Prostate gland (tissue), 2 donors: ENCODE results near the gene IGSF10. TPM values are rescaled to one million over a fixed set of nuclear protein-coding genes. Genes with fewer than 3 reads are reported as not detected.

Experiments used
- DNase-seq: peaks from one replicate; pipeline ENCODE4 v3.0.0-alpha.2; 2019; ENCODE audit warnings: low spot score
- H3K27ac ChIP-seq, 2 donors: fragments of 200-600 bp; sonication (generic); 2 replicates each; pipeline ENCODE4 v1.5.1; 2017 to 2019
- H3K27me3 ChIP-seq: fragments of 200-600 bp; sonication (generic); replicated peaks from 2 replicates; pipeline ENCODE4 v1.5.1; 2019; ENCODE audit not compliant: insufficient read depth
- H3K36me3 ChIP-seq, 2 donors: fragments of 200-600 bp; sonication (generic); 1 replicate in 1 of 2; 2 replicates in 1 of 2; pipeline versions ENCODE4 v1.5.1 to v1.8.1; 2017 to 2019
- H3K4me1 ChIP-seq: fragments of 200-600 bp; sonication (generic); replicated peaks from 2 replicates; pipeline ENCODE4 v1.5.1; 2019
- H3K4me3 ChIP-seq, 2 donors: fragments of 200-600 bp; sonication (generic); 2 replicates each; pipeline ENCODE4 v1.5.1; 2017 to 2019
- H3K9me3 ChIP-seq: fragments of 200-600 bp; sonication (generic); 2 replicates; pipeline ENCODE4 v1.5.1; 2017
- CTCF ChIP-seq, 4 experiments: fragments of 200-600 bp in 2 of 4; fragments of 450-650 bp in 2 of 4; sonication (generic) in 2 of 4; IDR thresholded peaks; 1 replicate in 3 of 4; 2 replicates in 1 of 4; pipeline ENCODE4 v1.5.1; 2016 to 2019; ENCODE audit warnings: antibody characterized with exemption in 4 of 4, mild to moderate bottlenecking in 2 of 4, moderate library complexity in 2 of 4
- POLR2A ChIP-seq: fragments of 450-650 bp; IDR thresholded peaks from one replicate; pipeline ENCODE4 v1.6.1; 2016; ENCODE audit warnings: antibody characterized with exemption, mild to moderate bottlenecking
- POLR2AphosphoS5 ChIP-seq: sonication (generic); formaldehyde crosslinking; IDR thresholded peaks from one replicate; pipeline ENCODE4 v1.6.1; 2017; ENCODE audit warnings: antibody characterized with exemption
- WGBS: methylation state at CpG from one replicate; pipeline ENCODE4 v1.1.5; 2018; 5-methylcytosine and 5-hydroxymethylcytosine counted together
- intact Hi-C: fragments of 100-400 bp; cut with DNase I; formaldehyde crosslinking; loops from one replicate; pipeline ENCODE4 v1.14.2; 2022
- small RNA-seq, 2 donors: library from RNA; depleted of rRNA; stranded (forward); fragments of <200 nt; gene quantifications; one replicate each; pipeline ENCODE3, GENCODE V24; 2016
- total RNA-seq, 2 donors: library from RNA; depleted of rRNA; stranded (reverse); fragments of >200 nt; gene quantifications; one replicate each; pipeline ENCODE4 v1.1.0, GENCODE V29; 2016

Gene IGSF10
- total RNA-seq, 2 donors from 2014 or later, result 5.4 TPM; not detected in 1

- Histone ChIP-seq H3K4me3 (no peak overlapping the region), H3K36me3 (no peaks in the 10 kb centered on the region), H3K27ac (no peak overlapping the region), H3K9me3 (no peaks in the 10 kb centered on the region), H3K4me1 (no peaks in the 10 kb centered on the region), H3K27me3 (no peaks in the 10 kb centered on the region)
- TF ChIP-seq POLR2AphosphoS5 (no peak), CTCF (IDR thresholded peaks at IDR 0.05) (no peak), POLR2A (no peak)
- DNase-seq, result no peak
- intact Hi-C loops, result no loop called here
- 88% methylated on average over 6 of the region's 6 CpGs for WGBS
Measured at GRCh38 chr3:151419806-151420205, 41.1 kb downstream of the IGSF10 start.

DNA sequence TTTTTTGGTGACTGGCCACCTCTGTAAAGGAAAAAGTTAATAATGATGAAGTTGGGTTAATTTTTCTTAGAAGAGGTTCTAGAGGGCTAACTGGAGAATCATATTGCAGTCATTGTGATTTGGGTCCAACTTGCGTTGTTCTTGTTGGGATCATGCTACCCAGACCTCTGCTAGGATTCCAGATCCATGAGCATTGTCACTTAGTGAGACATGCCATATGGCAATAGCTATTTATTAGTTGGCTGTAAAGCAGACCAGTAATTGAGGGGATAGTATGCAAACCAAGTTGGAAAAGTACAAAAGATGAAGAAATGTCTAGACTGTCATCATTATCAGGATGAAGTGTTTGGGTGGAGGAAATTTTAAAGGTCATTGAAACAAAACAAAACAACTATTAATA lies 45.6 kb downstream of the IGSF10 start:
- H3K27ac ChIP-seq, result no peak overlapping the region
- no peak for TF ChIP-seq POLR2A
- no peak for TF ChIP-seq CTCF (IDR thresholded peaks at IDR 0.05)
- TF ChIP-seq POLR2AphosphoS5, result no peak
- H3K4me3 ChIP-seq, result no peak overlapping the region
- no peaks in the 10 kb centered on the region for H3K27me3 ChIP-seq
- WGBS, result 83% methylated on average over 1 of the region's 1 CpG
- no peaks in the 10 kb centered on the region for H3K36me3 ChIP-seq
- no peaks in the 10 kb centered on the region for H3K9me3 ChIP-seq
- no peaks in the 10 kb centered on the region for H3K4me1 ChIP-seq
- intact Hi-C loops, result no loop called here
- no peak for DNase-seq

GRCh38 chr3:151412989-151413388 lies 47.9 kb downstream of the IGSF10 start:
- WGBS, result 88% methylated on average over 5 of the region's 5 CpGs
- H3K27me3 ChIP-seq, result no peaks in the 10 kb centered on the region
- H3K4me1 ChIP-seq, result no peaks in the 10 kb centered on the region
- no peaks in the 10 kb centered on the region for H3K36me3 ChIP-seq
- intact Hi-C loops, result no loop called here
- no peak overlapping the region for H3K27ac ChIP-seq
- no peaks in the 10 kb centered on the region for H3K9me3 ChIP-seq
- no peak for DNase-seq
- no peak overlapping the region for H3K4me3 ChIP-seq
- TF ChIP-seq POLR2AphosphoS5 (no peak), CTCF (IDR thresholded peaks at IDR 0.05) (no peak), POLR2A (no peak)

Small RNA genes within 50 kb of the gene (small RNA-seq; reads per million reads assigned to genes)
- gene AC117454.1, result 0 reads per million in 2 donors

Other genes with a start within 250 kb of the IGSF10 start
- under 1 TPM; 0.09 to 0.28 TPM for gene P2RY14, start 182.5 kb downstream of the IGSF10 start, total RNA-seq
- 10 to 100 TPM in 1 of 2 donors, 1 to 10 TPM in 1; 9.3 to 10.9 TPM for gene GPR87, start 144.2 kb downstream of the IGSF10 start, total RNA-seq
- under 1 TPM; 0.28 to 0.73 TPM for gene P2RY13, start 131.5 kb downstream of the IGSF10 start, total RNA-seq
- 1 to 10 TPM in 1 of 2 donors, under 1 TPM in 1; 0.97 to 5.0 TPM for gene P2RY12, start 76.3 kb downstream of the IGSF10 start, total RNA-seq